ENCODE data around the gene PRSS56.
"Not testable (repeated sequence)": the region's sequence is repeated elsewhere in the genome, so short reads cannot be mapped to it uniquely, and the experiment has no call there.

The PRSS56 gene

GRCh38 chr2:232522623-232523401, 2.6 kb downstream of the PRSS56 start:
- H3K4me3 ChIP-seq = peak overlapping the region in 1 of 7 experiments; percentile 11
- H3K27ac ChIP-seq = no peak overlapping the region

- Histone ChIP-seq H3K4me3 (no peak overlapping the region), H3K27ac (no peak overlapping the region)
Observed at GRCh38 chr2:232523402-232523681, 3.2 kb downstream of the PRSS56 start.

DNA sequence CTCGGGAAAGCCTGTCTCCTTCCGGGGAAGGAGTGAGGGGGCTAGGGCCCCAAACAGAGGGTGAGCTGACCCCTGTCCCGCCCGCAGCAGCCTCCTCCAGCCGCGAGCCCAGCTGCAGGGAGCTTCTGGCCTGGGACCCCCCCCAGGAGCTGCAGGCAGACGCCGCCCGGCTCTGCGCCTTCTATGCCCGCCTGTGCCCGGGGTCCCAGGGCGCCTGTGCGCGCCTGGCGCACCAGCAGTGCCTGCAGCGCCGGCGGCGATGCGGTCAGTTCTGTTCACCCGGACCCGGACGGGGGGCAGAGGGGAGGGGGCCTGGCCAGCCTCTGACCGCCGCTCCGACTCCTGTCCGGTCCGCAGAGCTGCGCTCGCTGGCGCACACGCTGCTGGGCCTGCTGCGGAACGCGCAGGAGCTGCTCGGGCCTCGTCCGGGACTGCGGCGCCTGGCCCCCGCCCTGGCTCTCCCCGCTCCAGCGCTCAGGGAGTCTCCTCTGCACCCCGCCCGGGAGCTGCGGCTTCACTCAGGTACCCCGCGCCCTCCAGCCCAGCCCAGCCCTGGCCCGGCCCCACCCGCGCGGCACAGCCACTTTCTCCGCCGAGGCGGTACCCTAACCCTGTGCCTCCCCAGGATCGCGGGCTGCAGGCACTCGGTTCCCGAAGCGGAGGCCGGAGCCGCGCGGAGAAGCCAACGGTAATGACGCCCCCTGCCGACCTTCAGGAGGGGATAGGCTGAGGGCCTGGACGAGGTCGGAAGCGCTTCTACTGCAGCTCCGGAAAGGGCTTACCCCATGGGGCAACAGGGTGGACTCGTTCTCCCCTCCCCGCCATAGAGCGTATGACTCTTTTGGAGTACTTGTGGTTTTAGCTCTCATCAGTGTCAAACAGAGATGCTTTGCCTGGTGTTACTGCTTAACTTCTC, 3.8 kb downstream of the PRSS56 start:
- Histone ChIP-seq H3K4me3 (peak overlapping the region in 2 of 7 experiments; percentile 3 to 25), H3K27ac (no peak overlapping the region)

DNA sequence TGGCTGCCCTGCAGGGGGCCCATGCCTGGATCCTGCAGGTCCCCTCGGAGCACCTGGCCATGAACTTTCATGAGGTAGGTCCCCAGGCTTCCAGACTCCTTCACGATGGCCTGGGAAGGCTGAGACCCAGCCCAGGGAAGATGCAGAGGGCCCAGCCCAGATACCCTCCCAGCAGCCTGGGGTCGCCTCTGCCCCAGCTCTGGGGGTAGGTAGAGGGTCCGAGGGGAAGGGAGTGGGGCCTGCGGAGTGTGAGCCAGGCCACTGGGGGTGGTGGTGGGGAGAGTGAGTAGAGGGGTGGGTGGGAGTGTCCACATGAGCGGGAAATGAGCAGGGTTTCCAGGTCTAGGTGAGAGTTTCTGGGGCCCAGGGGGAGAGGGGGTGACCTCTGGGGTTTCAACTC, 4.6 kb downstream of the PRSS56 start:
- Histone ChIP-seq H3K27ac (no peak overlapping the region), H3K4me3 (no peak overlapping the region)

GRCh38 chr2:232525199-232525598, 5.0 kb downstream of the PRSS56 start:
- Histone ChIP-seq H3K27ac (no peak overlapping the region), H3K4me3 (no peak overlapping the region)

DNA sequence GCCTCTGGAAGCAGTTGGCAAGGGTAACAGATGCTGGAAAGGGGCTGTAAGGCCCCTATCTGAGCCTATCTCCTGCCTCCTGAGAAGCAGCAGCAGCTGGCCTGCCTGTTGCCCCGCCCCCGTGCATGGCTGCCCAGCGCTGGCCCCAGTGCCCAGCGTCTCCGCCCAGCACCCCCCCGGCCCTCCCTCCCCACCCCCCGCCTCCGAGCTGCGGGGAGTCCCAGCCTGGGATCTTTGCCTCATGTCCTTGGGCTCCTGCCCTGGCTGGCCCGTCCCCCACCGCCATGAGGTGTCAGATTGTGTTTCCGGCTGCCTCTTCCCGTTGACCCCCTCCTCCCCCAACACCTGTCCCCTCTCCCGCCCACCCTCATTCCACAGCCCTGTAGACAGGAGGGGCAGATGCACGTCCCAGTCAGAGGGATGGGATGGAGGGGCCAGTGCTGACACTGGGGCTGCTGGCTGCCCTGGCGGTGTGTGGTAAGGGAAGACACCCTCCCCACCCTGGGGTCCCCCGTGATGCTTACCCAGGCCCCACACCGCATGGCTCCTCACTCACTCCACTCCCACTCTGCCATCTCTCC, 5.7 kb downstream of the PRSS56 start, which contains the start of gene CHRND:
CHRND (plus strand) TSS at position 370 of the 581 bp plus-strand sequence; CDS start at position 426, 56 bp downstream.
- H3K4me3 ChIP-seq = no peak within 1 kb of the TSS

GRCh38 chr2:232526372-232526941, 6.3 kb downstream of the PRSS56 start:
- Histone ChIP-seq H3K27ac (no peak overlapping the region), H3K4me3 (no peak overlapping the region)

More for the DNA sequence above, 5.7 kb downstream of the PRSS56 start, which contains the start of gene CHRND:
- no peak within 1 kb of the TSS for H3K27ac ChIP-seq

GRCh38 chr2:232527905-232528470, 7.8 kb downstream of the PRSS56 start:
- H3K4me3 ChIP-seq = no peak overlapping the region
- no peak overlapping the region for H3K27ac ChIP-seq

- H3K27ac ChIP-seq = no peak overlapping the region
Observed at GRCh38 chr2:232528746-232529460, 8.7 kb downstream of the PRSS56 start.

GRCh38 chr2:232529806-232530547, 9.8 kb downstream of the PRSS56 start:
- Histone ChIP-seq H3K27ac (no peak overlapping the region), H3K4me3 (no peak overlapping the region)

More at GRCh38 chr2:232528746-232529460, 8.7 kb downstream of the PRSS56 start:
- no peak overlapping the region for H3K4me3 ChIP-seq

DNA sequence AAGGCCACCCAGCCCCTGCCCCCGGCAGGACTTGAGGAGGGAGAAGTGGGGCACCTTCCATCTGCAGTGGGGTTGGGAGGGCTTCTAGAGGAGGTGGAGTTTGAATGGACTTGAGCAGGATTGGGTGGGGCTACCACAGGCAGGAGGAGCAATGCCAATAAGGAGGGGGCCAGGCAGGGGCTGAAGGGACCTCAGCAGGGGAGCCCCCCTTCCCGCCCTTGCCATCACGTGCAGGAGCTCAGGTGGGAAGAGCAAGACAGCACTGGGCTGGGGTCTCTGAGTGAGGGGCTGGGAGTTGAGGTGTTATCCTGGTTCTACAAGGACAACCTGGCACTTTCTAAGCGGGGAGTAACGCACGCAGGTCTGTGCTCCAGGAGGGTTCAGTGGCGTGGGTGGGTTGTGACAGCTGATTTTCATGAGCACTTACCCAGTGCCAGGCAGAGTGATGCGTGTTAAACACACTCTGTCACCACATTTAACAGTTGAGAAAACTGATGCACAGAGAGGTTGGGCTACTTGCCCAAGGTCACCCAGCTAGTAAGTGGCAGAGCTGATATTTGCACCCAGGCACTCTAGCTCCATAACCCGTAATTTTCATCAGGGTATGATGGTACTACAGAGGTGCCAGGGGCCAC, 10.6 kb downstream of the PRSS56 start:
- no peak overlapping the region for H3K4me3 ChIP-seq
- no peak overlapping the region for H3K27ac ChIP-seq

GRCh38 chr2:232532419-232532818, 12.2 kb downstream of the PRSS56 start:
- H3K27ac ChIP-seq = no peak overlapping the region
- no peak overlapping the region for H3K4me3 ChIP-seq

GRCh38 chr2:232532821-232533220, 12.6 kb downstream of the PRSS56 start:
- H3K4me3 ChIP-seq, H3K27ac ChIP-seq: not testable (repeated sequence)

DNA sequence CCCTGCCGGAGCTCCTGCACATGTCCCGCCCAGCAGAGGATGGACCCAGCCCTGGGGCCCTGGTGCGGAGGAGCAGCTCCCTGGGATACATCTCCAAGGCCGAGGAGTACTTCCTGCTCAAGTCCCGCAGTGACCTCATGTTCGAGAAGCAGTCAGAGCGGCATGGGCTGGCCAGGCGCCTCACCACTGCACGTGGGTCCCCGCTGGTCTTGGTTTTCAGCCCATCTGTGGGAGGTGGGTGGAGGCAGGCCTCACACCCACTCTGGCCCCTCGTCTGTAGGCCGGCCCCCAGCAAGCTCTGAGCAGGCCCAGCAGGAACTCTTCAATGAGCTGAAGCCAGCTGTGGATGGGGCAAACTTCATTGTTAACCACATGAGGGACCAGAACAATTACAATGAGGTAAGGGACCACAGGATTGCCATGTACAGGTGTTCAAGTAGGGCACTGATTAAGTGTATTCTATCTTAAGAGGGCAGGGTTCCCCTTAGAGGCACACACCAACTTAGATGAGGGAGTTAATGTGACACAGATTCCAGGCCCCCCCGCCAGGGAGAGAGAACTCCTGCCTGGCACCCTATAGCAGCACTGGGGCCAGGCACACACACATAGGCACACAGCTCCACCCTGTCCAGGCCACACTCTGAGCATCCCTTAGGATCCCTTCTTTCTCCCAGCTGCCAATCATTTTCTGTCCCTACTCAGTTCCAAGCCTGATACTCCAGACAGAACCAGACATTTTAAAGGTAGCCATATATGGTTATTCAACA, 13.9 kb downstream of the PRSS56 start:
- H3K27ac ChIP-seq = no peak overlapping the region
- no peak overlapping the region for H3K4me3 ChIP-seq

DNA sequence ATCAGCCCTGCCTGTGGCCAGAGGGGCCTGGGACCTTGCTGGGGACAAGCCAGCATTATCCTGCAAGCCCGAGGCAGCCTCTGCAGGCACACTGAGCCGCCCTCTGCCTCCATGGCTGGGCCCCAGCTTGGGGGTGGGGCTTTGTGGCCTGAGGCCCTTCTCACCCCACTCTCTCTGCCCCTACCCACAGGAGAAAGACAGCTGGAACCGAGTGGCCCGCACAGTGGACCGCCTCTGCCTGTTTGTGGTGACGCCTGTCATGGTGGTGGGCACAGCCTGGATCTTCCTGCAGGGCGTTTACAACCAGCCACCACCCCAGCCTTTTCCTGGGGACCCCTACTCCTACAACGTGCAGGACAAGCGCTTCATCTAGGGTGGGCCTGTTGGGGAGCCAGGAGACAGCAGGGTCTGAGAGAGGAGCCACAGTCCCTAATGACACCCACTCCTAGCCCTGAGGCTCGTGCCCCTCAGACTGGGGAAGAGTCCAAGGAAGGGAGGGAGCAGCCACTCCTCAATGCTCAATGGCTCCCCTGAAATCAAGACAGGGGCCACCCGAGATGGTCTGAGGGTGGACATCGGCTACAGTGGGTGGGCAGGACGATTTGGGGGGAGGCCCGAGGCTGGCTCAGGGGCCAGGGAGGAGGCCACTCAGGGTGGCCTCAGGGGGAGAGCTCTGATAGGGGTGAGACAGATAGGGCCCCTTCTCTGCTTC, 14.9 kb downstream of the PRSS56 start:
- Histone ChIP-seq H3K27ac (no peak overlapping the region), H3K4me3 (no peak overlapping the region)

DNA sequence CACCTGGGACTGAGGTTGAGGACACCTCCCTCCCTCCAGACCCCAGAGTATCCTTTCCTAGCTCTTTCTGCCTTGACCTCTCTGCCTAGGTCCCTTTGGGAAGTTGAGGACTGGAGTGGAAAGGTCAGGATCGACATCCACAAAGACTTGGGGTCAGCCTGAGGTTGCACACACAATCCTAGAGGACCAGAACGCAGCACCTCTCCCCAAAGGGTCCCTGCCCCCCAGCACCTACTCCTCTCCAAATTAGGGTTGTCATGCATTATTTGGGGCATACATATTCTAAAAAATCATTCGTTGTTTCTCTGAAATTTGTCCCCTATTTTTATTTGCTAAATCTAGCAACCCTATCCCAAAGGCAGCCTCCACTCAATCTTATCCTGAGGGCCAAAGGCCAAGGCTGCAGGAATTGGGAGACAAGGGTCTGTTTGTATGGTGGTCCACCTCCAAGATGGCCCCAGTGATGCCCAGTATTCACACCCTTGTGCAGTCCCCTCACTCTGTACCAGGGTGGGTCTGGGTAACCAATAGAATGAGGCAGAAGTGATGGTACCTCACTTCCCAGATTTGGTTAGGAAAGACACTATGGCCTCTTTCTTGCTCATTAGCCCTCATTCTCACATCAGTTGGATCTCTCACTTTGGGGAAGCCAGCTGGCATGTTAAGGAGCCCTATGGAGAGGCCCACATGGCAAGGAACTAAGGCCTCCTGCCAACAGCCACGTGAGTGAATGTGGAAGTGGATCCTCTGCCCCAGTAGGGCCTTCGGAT, 15.8 kb downstream of the PRSS56 start:
- H3K4me3 ChIP-seq = no peak overlapping the region
- no peak overlapping the region for H3K27ac ChIP-seq

Data from skin epidermis (tissue), 12 donors.